Muscle layer of duodenum (tissue), 2 donors: ENCODE results near the gene UPK3B.
"Not testable (repeated sequence)": the region's sequence is repeated elsewhere in the genome, so short reads cannot be mapped to it uniquely, and the experiment has no call there.

Experiments used
- H3K27ac ChIP-seq: one replicate; pipeline ENCODE4 v1.7.0; 2013; ENCODE audit warnings: mild to moderate bottlenecking, low read length
- H3K27me3 ChIP-seq: one replicate; pipeline ENCODE4 v1.7.0; 2013; ENCODE audit warnings: low read depth, mild to moderate bottlenecking, control low read depth, low read length
- H3K36me3 ChIP-seq, 2 donors: one replicate each; pipeline ENCODE4 v1.7.0; 2013; ENCODE audit warnings: low read length in 2 of 2, control low read depth in 1 of 2, mild to moderate bottlenecking in 1 of 2; ENCODE audit not compliant: insufficient read depth in 2 of 2, control insufficient read depth in 1 of 2
- H3K4me1 ChIP-seq, 2 donors: one replicate each; pipeline ENCODE4 v1.7.0; 2013; ENCODE audit warnings: low read length in 2 of 2, mild to moderate bottlenecking in 2 of 2, control low read depth in 1 of 2, moderate library complexity in 1 of 2; ENCODE audit not compliant: insufficient read depth in 2 of 2, control insufficient read depth in 1 of 2
- H3K4me3 ChIP-seq, 2 donors: one replicate each; pipeline ENCODE4 v1.7.0; 2013; ENCODE audit warnings: low read length in 2 of 2, low read depth in 1 of 2, mild to moderate bottlenecking in 1 of 2
- H3K9me3 ChIP-seq, 2 donors: one replicate each; pipeline ENCODE4 v1.7.0; 2013; ENCODE audit warnings: low read length in 2 of 2, control low read depth in 1 of 2, mild to moderate bottlenecking in 1 of 2; ENCODE audit not compliant: control insufficient read depth in 1 of 2
- donor health status: healthy.

The UPK3B gene

GRCh38 chr7:76497918-76498582, 12.3 kb upstream of the UPK3B start:
- H3K9me3 ChIP-seq, H3K27ac ChIP-seq, H3K27me3 ChIP-seq, H3K4me3 ChIP-seq, H3K4me1 ChIP-seq, H3K36me3 ChIP-seq: not testable (repeated sequence)

GRCh38 chr7:76498583-76499200, 11.7 kb upstream of the UPK3B start:
- not testable (repeated sequence) for H3K4me1 ChIP-seq, H3K36me3 ChIP-seq, H3K27ac ChIP-seq, H3K27me3 ChIP-seq, H3K9me3 ChIP-seq, H3K4me3 ChIP-seq

- not testable (repeated sequence) for H3K27ac ChIP-seq, H3K4me3 ChIP-seq, H3K4me1 ChIP-seq, H3K9me3 ChIP-seq, H3K27me3 ChIP-seq, H3K36me3 ChIP-seq
Measured at GRCh38 chr7:76499201-76499923, 11.0 kb upstream of the UPK3B start.

GRCh38 chr7:76499924-76500241, 10.5 kb upstream of the UPK3B start:
- not testable (repeated sequence) for H3K9me3 ChIP-seq, H3K4me3 ChIP-seq, H3K4me1 ChIP-seq, H3K27me3 ChIP-seq, H3K27ac ChIP-seq
- peaks cover 0 to 13% of the 10 kb centered on the region in 2 donors for H3K36me3 ChIP-seq

- not testable (repeated sequence) for H3K9me3 ChIP-seq, H3K27ac ChIP-seq, H3K4me3 ChIP-seq, H3K27me3 ChIP-seq, H3K4me1 ChIP-seq
- peaks cover 0 to 31% of the 10 kb centered on the region in 2 donors for H3K36me3 ChIP-seq
Measured at GRCh38 chr7:76502224-76502623, 8.1 kb upstream of the UPK3B start.

GRCh38 chr7:76502836-76503235, 7.5 kb upstream of the UPK3B start:
- H3K4me3 ChIP-seq, H3K27me3 ChIP-seq, H3K27ac ChIP-seq, H3K4me1 ChIP-seq, H3K9me3 ChIP-seq: not testable (repeated sequence)
- peaks cover 0 to 35% of the 10 kb centered on the region in 2 donors for H3K36me3 ChIP-seq

GRCh38 chr7:76503244-76503643, 7.1 kb upstream of the UPK3B start:
- not testable (repeated sequence) for H3K9me3 ChIP-seq, H3K27ac ChIP-seq, H3K27me3 ChIP-seq, H3K4me3 ChIP-seq, H3K4me1 ChIP-seq
- H3K36me3 ChIP-seq = peaks cover 0 to 37% of the 10 kb centered on the region in 2 donors

GRCh38 chr7:76504351-76505167, 5.8 kb upstream of the UPK3B start:
- H3K27me3 ChIP-seq, H3K4me1 ChIP-seq, H3K9me3 ChIP-seq, H3K4me3 ChIP-seq, H3K27ac ChIP-seq: not testable (repeated sequence)
- H3K36me3 ChIP-seq = peaks cover 0 to 37% of the 10 kb centered on the region in 2 donors

GRCh38 chr7:76505168-76506080, 4.9 kb upstream of the UPK3B start:
- H3K4me1 ChIP-seq = no peaks in the 10 kb centered on the region
- H3K27me3 ChIP-seq = no peaks in the 10 kb centered on the region
- H3K36me3 ChIP-seq = peaks cover 0 to 37% of the 10 kb centered on the region in 2 donors
- no peak overlapping the region for H3K27ac ChIP-seq
- no peak overlapping the region for H3K4me3 ChIP-seq
- H3K9me3 ChIP-seq = no peaks in the 10 kb centered on the region

- Histone ChIP-seq H3K27ac (no peak overlapping the region), H3K4me1 (no peaks in the 10 kb centered on the region), H3K27me3 (no peaks in the 10 kb centered on the region), H3K4me3 (no peak overlapping the region), H3K36me3 (peaks cover 0 to 33% of the 10 kb centered on the region in 2 donors), H3K9me3 (no peaks in the 10 kb centered on the region)
Measured at GRCh38 chr7:76506081-76506440, 4.3 kb upstream of the UPK3B start.

GRCh38 chr7:76506643-76507042, 3.7 kb upstream of the UPK3B start:
- not testable (repeated sequence) for H3K27me3 ChIP-seq, H3K4me3 ChIP-seq, H3K9me3 ChIP-seq, H3K27ac ChIP-seq, H3K4me1 ChIP-seq
- peaks cover 0 to 32% of the 10 kb centered on the region in 2 donors for H3K36me3 ChIP-seq
